ENCODE data around the gene KIAA0825. TPM values are rescaled to one million over a fixed set of nuclear protein-coding genes. Genes with fewer than 3 reads are reported as not detected.
"Not testable (repeated sequence)": the region's sequence is repeated elsewhere in the genome, so short reads cannot be mapped to it uniquely, and the experiment has no call there.

The KIAA0825 gene
- total RNA-seq, 2 experiments from 2014 or later: 0.19 to 0.32 TPM

GRCh38 chr5:94140300-94140699, 478.1 kb downstream of the KIAA0825 start:
- Histone ChIP-seq H3K9me2 (ENCODE audit: insufficient read depth, low read length) (no peaks in the 10 kb centered on the region), H3K27ac (ENCODE audit: low read depth, low read length, poor library complexity, severe bottlenecking) (no peak overlapping the region), H3K79me2 (ENCODE audit: insufficient read depth, low read depth, low read length) (no peaks in the 10 kb centered on the region), H3K4me2 (ENCODE audit: low read length) (no peak overlapping the region), H3K9me3 (ENCODE audit: low read length) (no peaks in the 10 kb centered on the region), H3K4me3 (ENCODE audit: low read depth, low read length, poor library complexity, severe bottlenecking) (no peak overlapping the region), H2AFZ (ENCODE audit: low read length) (no peak overlapping the region), H3K4me1 (ENCODE audit: insufficient read depth, low read length, poor library complexity, severe bottlenecking) (no peaks in the 10 kb centered on the region), H3K36me3 (ENCODE audit: insufficient read depth, low read length) (no peaks in the 10 kb centered on the region), H4K20me1 (ENCODE audit: insufficient read depth, low read length) (no peaks in the 10 kb centered on the region)
- intact Hi-C loops (cut with micrococcal nuclease; ENCODE audit: unreplicated experiment): no loop called here
- TF ChIP-seq, protein P1, sequence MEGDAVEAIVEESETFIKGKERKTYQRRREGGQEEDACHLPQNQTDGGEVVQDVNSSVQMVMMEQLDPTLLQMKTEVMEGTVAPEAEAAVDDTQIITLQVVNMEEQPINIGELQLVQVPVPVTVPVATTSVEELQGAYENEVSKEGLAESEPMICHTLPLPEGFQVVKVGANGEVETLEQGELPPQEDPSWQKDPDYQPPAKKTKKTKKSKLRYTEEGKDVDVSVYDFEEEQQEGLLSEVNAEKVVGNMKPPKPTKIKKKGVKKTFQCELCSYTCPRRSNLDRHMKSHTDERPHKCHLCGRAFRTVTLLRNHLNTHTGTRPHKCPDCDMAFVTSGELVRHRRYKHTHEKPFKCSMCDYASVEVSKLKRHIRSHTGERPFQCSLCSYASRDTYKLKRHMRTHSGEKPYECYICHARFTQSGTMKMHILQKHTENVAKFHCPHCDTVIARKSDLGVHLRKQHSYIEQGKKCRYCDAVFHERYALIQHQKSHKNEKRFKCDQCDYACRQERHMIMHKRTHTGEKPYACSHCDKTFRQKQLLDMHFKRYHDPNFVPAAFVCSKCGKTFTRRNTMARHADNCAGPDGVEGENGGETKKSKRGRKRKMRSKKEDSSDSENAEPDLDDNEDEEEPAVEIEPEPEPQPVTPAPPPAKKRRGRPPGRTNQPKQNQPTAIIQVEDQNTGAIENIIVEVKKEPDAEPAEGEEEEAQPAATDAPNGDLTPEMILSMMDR (conservative IDR thresholded peaks at IDR 0.05; ENCODE audit: low read length): no peak
- no peak for TF ChIP-seq EZH2phosphoT487 (IDR thresholded peaks at IDR 0.05; ENCODE audit: borderline replicate concordance, low read depth, low read length)
- no peak for DNase-seq (ENCODE audit: low spot score)
- ChIA-PET POLR2A (no interaction called here), CTCF (ENCODE audit: unreplicated experiment) (no interaction called here)
- no TSS peak for BruUV-seq (replicated peaks)

DNA sequence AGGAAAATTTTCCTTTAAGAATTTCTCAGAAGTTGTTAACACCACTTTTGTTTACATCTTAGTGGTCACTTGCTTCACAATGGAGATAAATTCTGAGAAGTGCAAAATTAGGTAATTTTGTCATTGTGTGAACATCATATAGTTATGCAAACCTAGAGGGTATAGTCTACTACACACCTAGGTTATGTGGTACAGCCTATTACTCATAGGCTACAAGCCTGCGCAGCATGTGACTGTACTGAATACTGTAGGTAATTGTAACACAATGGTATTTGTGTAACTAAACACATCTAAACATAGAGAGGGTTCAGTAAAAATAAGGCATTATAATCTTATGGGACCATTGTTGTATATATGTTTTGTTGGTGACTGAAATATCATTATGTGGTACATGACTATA, 488.3 kb downstream of the KIAA0825 start:
- H4K20me1 ChIP-seq (ENCODE audit: insufficient read depth, low read length): no peaks in the 10 kb centered on the region
- intact Hi-C loops (cut with micrococcal nuclease; ENCODE audit: unreplicated experiment): no loop called here
- no peaks in the 10 kb centered on the region for H3K36me3 ChIP-seq (ENCODE audit: insufficient read depth, low read length)
- H3K9me3 ChIP-seq (ENCODE audit: low read length): no peaks in the 10 kb centered on the region
- no peaks in the 10 kb centered on the region for H3K79me2 ChIP-seq (ENCODE audit: insufficient read depth, low read depth, low read length)
- ChIA-PET POLR2A (interaction anchor here (0.6 to 0.7 kb wide), 2 partner anchors 219 to 468 kb away, joined by 3 read pairs; no protein-coding TSS in a partner anchor), CTCF (ENCODE audit: unreplicated experiment) (no interaction called here)
- H3K4me2 ChIP-seq (ENCODE audit: low read length): no peak overlapping the region
- no peak overlapping the region for H3K27ac ChIP-seq (ENCODE audit: low read depth, low read length, poor library complexity, severe bottlenecking)
- H2AFZ ChIP-seq (ENCODE audit: low read length): no peak overlapping the region
- no TSS peak for BruUV-seq (replicated peaks)
- no peak overlapping the region for H3K4me3 ChIP-seq (ENCODE audit: low read depth, low read length, poor library complexity, severe bottlenecking)
- DNase-seq (ENCODE audit: low spot score): no peak
- TF ChIP-seq, protein P1 (conservative IDR thresholded peaks at IDR 0.05; ENCODE audit: low read length): no peak
- no peak for TF ChIP-seq EZH2phosphoT487 (IDR thresholded peaks at IDR 0.05; ENCODE audit: borderline replicate concordance, low read depth, low read length)
- no peaks in the 10 kb centered on the region for H3K4me1 ChIP-seq (ENCODE audit: insufficient read depth, low read length, poor library complexity, severe bottlenecking)
- no peaks in the 10 kb centered on the region for H3K9me2 ChIP-seq (ENCODE audit: insufficient read depth, low read length)

DNA sequence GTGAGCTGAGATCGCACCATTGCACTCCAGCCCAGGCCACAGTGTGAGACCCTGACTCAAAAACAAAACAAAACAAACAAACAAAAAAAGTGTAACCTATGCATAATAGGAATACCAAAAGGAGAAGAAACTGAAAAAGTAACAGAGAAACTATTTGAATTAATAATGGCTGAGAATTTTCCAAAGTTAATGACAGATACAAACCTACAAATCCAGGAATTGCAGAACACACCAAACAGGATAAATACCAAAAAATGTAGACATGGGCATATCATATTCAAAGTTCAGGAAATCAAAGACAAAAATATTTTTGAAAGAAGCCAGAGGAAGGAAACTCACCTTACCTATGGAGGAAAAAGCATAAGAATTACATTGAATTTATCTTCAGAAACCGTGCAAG, 493.3 kb downstream of the KIAA0825 start:
- Histone ChIP-seq H3K4me1 (ENCODE audit: insufficient read depth, low read length, poor library complexity, severe bottlenecking) (no peaks in the 10 kb centered on the region), H3K36me3 (ENCODE audit: insufficient read depth, low read length) (no peaks in the 10 kb centered on the region), H3K9me2 (ENCODE audit: insufficient read depth, low read length) (no peaks in the 10 kb centered on the region), H2AFZ (ENCODE audit: low read length) (no peak overlapping the region), H3K4me3 (ENCODE audit: low read depth, low read length, poor library complexity, severe bottlenecking) (no peak overlapping the region), H4K20me1 (ENCODE audit: insufficient read depth, low read length) (no peaks in the 10 kb centered on the region), H3K27ac (ENCODE audit: low read depth, low read length, poor library complexity, severe bottlenecking) (no peak overlapping the region), H3K9me3 (ENCODE audit: low read length) (no peaks in the 10 kb centered on the region), H3K4me2 (ENCODE audit: low read length) (no peak overlapping the region), H3K79me2 (ENCODE audit: insufficient read depth, low read depth, low read length) (no peaks in the 10 kb centered on the region)
- TF ChIP-seq, protein P1 (conservative IDR thresholded peaks at IDR 0.05; ENCODE audit: low read length): no peak
- no TSS peak for BruUV-seq (replicated peaks)
- ChIA-PET POLR2A (no interaction called here), CTCF (ENCODE audit: unreplicated experiment) (no interaction called here)
- DNase-seq (ENCODE audit: low spot score): no peak
- intact Hi-C loops (cut with micrococcal nuclease; ENCODE audit: unreplicated experiment): no loop called here

- H4K20me1 ChIP-seq (ENCODE audit: insufficient read depth, low read length); CTCF ChIA-PET (ENCODE audit: unreplicated experiment); BruUV-seq (replicated peaks); H3K36me3 ChIP-seq (ENCODE audit: insufficient read depth, low read length); H3K4me3 ChIP-seq (ENCODE audit: low read depth, low read length, poor library complexity, severe bottlenecking); POLR2A ChIA-PET; H3K79me2 ChIP-seq (ENCODE audit: insufficient read depth, low read depth, low read length); H3K4me2 ChIP-seq (ENCODE audit: low read length); H3K9me2 ChIP-seq (ENCODE audit: insufficient read depth, low read length); H2AFZ ChIP-seq (ENCODE audit: low read length); H3K27ac ChIP-seq (ENCODE audit: low read depth, low read length, poor library complexity, severe bottlenecking); intact Hi-C loops (cut with micrococcal nuclease; ENCODE audit: unreplicated experiment); DNase-seq (ENCODE audit: low spot score); H3K4me1 ChIP-seq (ENCODE audit: insufficient read depth, low read length, poor library complexity, severe bottlenecking): not testable (repeated sequence)
- H3K9me3 ChIP-seq (ENCODE audit: low read length): peaks cover 24% of the 10 kb centered on the region
These were observed 502.1 kb downstream of the KIAA0825 start for GRCh38 chr5:94116317-94116716.
